GM12891 (cell line): ENCODE results near the gene MARVELD3.

Source experiments
- POLR2AphosphoS5 ChIP-seq: IDR thresholded peaks from 2 replicates; pipeline ENCODE4 v1.6.1; 2011; ENCODE audit warnings: low read depth, low read length, control low read depth
- TAF1 ChIP-seq: IDR thresholded peaks from 2 replicates; pipeline ENCODE4 v1.6.1; 2011; ENCODE audit warnings: low read depth, low read length, control low read depth

DNA sequence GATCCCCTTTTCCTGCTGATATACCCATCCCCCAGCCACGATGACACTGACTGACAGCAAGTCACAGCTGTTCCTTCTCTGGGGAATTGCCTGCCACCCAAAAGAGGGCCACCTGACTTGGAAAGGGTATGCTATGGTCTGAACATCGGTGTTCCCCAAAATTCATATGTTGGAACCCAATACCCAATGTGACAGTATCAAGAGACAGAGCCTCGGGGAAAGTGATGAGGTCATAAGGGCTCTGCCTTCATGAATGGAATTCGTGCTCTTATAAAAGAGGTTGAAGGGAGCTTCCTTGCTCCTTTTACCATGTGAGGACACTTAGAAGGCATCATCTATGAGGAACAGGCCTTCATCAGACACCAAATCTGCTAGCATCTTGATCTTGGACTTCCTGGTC is 7.6 kb upstream of the MARVELD3 start:
- TF ChIP-seq TAF1, result no peak
- TF ChIP-seq POLR2AphosphoS5, result no peak
